Neuronal stem cell (in vitro differentiated cells): Measurements from ENCODE around the gene MTRR.

Source experiments
- DNase-seq: peaks from one replicate; pipeline ENCODE4 v3.0.0-alpha.2; 2013; ENCODE audit warnings: low spot score
- H2AFZ ChIP-seq: one replicate; pipeline ENCODE4 v1.6.1; 2013; ENCODE audit warnings: mild to moderate bottlenecking, low read length, inconsistent platforms
- H2AK5ac ChIP-seq: 2 replicates; pipeline ENCODE4 v1.6.1; 2013; ENCODE audit warnings: low read depth, mild to moderate bottlenecking, inconsistent platforms, low read length, moderate library complexity, mixed read lengths
- H2BK120ac ChIP-seq: 2 replicates; pipeline ENCODE4 v1.6.1; 2013; ENCODE audit warnings: low read depth, mild to moderate bottlenecking, inconsistent platforms, low read length, moderate library complexity, mixed read lengths
- H2BK12ac ChIP-seq: one replicate; pipeline ENCODE4 v1.6.1; 2013; ENCODE audit warnings: low read length, inconsistent platforms
- H2BK15ac ChIP-seq: 2 replicates; pipeline ENCODE4 v1.6.1; 2013; ENCODE audit warnings: mild to moderate bottlenecking, low read length, inconsistent platforms, mixed read lengths
- H2BK5ac ChIP-seq: one replicate; pipeline ENCODE4 v1.6.1; 2013; ENCODE audit warnings: inconsistent platforms, mild to moderate bottlenecking, low read length, moderate library complexity
- H3K14ac ChIP-seq: one replicate; pipeline ENCODE4 v1.6.1; 2013; ENCODE audit warnings: low read length, inconsistent platforms
- H3K18ac ChIP-seq: 2 replicates; pipeline ENCODE4 v1.6.1; 2013; ENCODE audit warnings: low read length, inconsistent platforms
- H3K23ac ChIP-seq: 2 replicates; pipeline ENCODE4 v1.6.1; 2013; ENCODE audit warnings: low read depth, mild to moderate bottlenecking, mixed read lengths, low read length, inconsistent platforms; ENCODE audit not compliant: poor library complexity
- H3K27ac ChIP-seq: replicated peaks from 3 replicates; pipeline ENCODE4 v1.5.1; 2013; ENCODE audit warnings: low read length, inconsistent platforms
- H3K27me3 ChIP-seq, 3 experiments: 2 replicates each; pipeline ENCODE4 v1.6.1; 2013; ENCODE audit warnings: low read length in 3 of 3, mild to moderate bottlenecking in 2 of 3, inconsistent platforms in 1 of 3, low read depth in 1 of 3, mixed read lengths in 1 of 3, moderate library complexity in 1 of 3; ENCODE audit not compliant: control insufficient read depth in 3 of 3, insufficient read depth in 3 of 3
- H3K36me3 ChIP-seq, 2 donors: replicated peaks in 1 of 2; 2 replicates each; pipeline ENCODE4 v1.6.1; 2013; ENCODE audit warnings: low read length in 2 of 2; ENCODE audit not compliant: control insufficient read depth in 2 of 2, insufficient read depth in 2 of 2
- H3K4ac ChIP-seq: 2 replicates; pipeline ENCODE4 v1.6.1; 2013; ENCODE audit warnings: inconsistent platforms, mild to moderate bottlenecking, low read length, moderate library complexity
- H3K4me1 ChIP-seq, 2 donors: 1 replicate in 1 of 2; 2 replicates in 1 of 2; pipeline ENCODE4 v1.6.1; 2013; ENCODE audit warnings: low read length in 2 of 2, low read depth in 1 of 2; ENCODE audit not compliant: control insufficient read depth in 2 of 2, insufficient read depth in 1 of 2
- H3K4me2 ChIP-seq: one replicate; pipeline ENCODE4 v1.6.1; 2013; ENCODE audit warnings: mild to moderate bottlenecking, low read length, inconsistent platforms; ENCODE audit not compliant: insufficient read depth, poor library complexity, severe bottlenecking
- H3K4me3 ChIP-seq, 2 donors: 2 replicates each; pipeline ENCODE4 v1.5.1; 2013; ENCODE audit warnings: low read length in 2 of 2, mild to moderate bottlenecking in 2 of 2, inconsistent platforms in 1 of 2, moderate library complexity in 1 of 2
- H3K79me1 ChIP-seq: one replicate; pipeline ENCODE4 v1.6.1; 2013; ENCODE audit warnings: low read depth, mild to moderate bottlenecking, inconsistent platforms, low read length, moderate library complexity
- H3K9ac ChIP-seq: one replicate; pipeline ENCODE4 v1.6.1; 2013; ENCODE audit warnings: mild to moderate bottlenecking, low read depth, low read length, inconsistent platforms; ENCODE audit not compliant: poor library complexity
- H3K9me3 ChIP-seq, 2 donors: replicated peaks in 1 of 2; 2 replicates each; pipeline versions ENCODE3 to v1.6.1; 2013; ENCODE audit warnings: low read length in 2 of 2, mild to moderate bottlenecking in 2 of 2, inconsistent platforms in 1 of 2, low read depth in 1 of 2, mixed read lengths in 1 of 2, moderate library complexity in 1 of 2; ENCODE audit not compliant: control insufficient read depth in 2 of 2, insufficient read depth in 1 of 2
- H4K8ac ChIP-seq: one replicate; pipeline ENCODE4 v1.6.1; 2013; ENCODE audit warnings: low read depth, mild to moderate bottlenecking, inconsistent platforms, low read length, moderate library complexity
- H4K91ac ChIP-seq: one replicate; pipeline ENCODE4 v1.6.1; 2013; ENCODE audit warnings: low read length, low read depth, mild to moderate bottlenecking, inconsistent platforms; ENCODE audit not compliant: poor library complexity
- WGBS, 2 donors: extraction: QIAGEN DNeasy Blood & Tissue Kit; methylation state at CpG; one replicate each; pipeline ENCODE4 v1.1.7; 2013; ENCODE audit warnings: missing lambda C conversion rate in 2 of 2, mixed read lengths in 1 of 2; ENCODE audit not compliant: insufficient read length in 2 of 2, insufficient replicate concordance in 1 of 2; ENCODE audit errors: extremely low coverage in 2 of 2; 5-methylcytosine and 5-hydroxymethylcytosine counted together

MTRR gene

GRCh38 chr5:7855611-7856010 is 13.3 kb upstream of the MTRR start:
- H2BK15ac ChIP-seq, result no peak overlapping the region

GRCh38 chr5:7856855-7857254 is 12.1 kb upstream of the MTRR start:
- Histone ChIP-seq H3K9ac (no peak overlapping the region), H2BK5ac (no peak overlapping the region), H4K8ac (no peak overlapping the region), H3K4ac (no peak overlapping the region), H2BK120ac (no peak overlapping the region), H3K4me3 (no peak overlapping the region), H3K9me3 (peaks cover 0 to 3% of the 10 kb centered on the region in 2 donors), H3K27ac (no peak overlapping the region), H3K36me3 (peaks cover 8 to 45% of the 10 kb centered on the region in 2 donors), H2AFZ (no peak overlapping the region), H4K91ac (no peak overlapping the region), H2AK5ac (no peak overlapping the region), H3K79me1 (no peaks in the 10 kb centered on the region), H3K18ac (no peak overlapping the region), H3K23ac (no peak overlapping the region), H3K14ac (no peak overlapping the region), H3K27me3 (peaks cover 0 to 2% (median 0%) of the 10 kb centered on the region in 3 experiments), H2BK15ac (no peak overlapping the region), H3K4me1 (no peaks in the 10 kb centered on the region), H2BK12ac (no peak overlapping the region), H3K4me2 (no peak overlapping the region)
- no CpG with 5 or more reads among the region's 2 CpGs for WGBS, 2 donors
- DNase-seq, result peak; percentile 23

More at GRCh38 chr5:7855611-7856010, 13.3 kb upstream of the MTRR start:
- peaks cover 5 to 32% of the 10 kb centered on the region in 2 donors for H3K36me3 ChIP-seq
- no peak overlapping the region for H2BK12ac ChIP-seq
- no peak overlapping the region for H3K4me2 ChIP-seq
- no peaks in the 10 kb centered on the region for H3K4me1 ChIP-seq
- H4K91ac ChIP-seq, result no peak overlapping the region
- H3K9ac ChIP-seq, result no peak overlapping the region
- no peak overlapping the region for H3K4ac ChIP-seq
- H2BK5ac ChIP-seq, result no peak overlapping the region
- no peak overlapping the region for H3K4me3 ChIP-seq
- no peak overlapping the region for H2BK120ac ChIP-seq
- H3K18ac ChIP-seq, result no peak overlapping the region
- no peaks in the 10 kb centered on the region for H3K79me1 ChIP-seq
- DNase-seq, result no peak
- peaks cover 3% of the 10 kb centered on the region in 2 donors for H3K9me3 ChIP-seq
- WGBS, 2 donors, result no CpG with 5 or more reads among the region's 3 CpGs
- no peak overlapping the region for H2AFZ ChIP-seq
- no peak overlapping the region for H4K8ac ChIP-seq
- peaks cover 0 to 2% (median 0%) of the 10 kb centered on the region in 3 experiments for H3K27me3 ChIP-seq
- H3K14ac ChIP-seq, result no peak overlapping the region
- H3K23ac ChIP-seq, result no peak overlapping the region
- no peak overlapping the region for H3K27ac ChIP-seq
- H2AK5ac ChIP-seq, result no peak overlapping the region

- peak overlapping the region in 1 of 2 donors; percentile 43 for H3K4me3 ChIP-seq
- no peak overlapping the region for H4K8ac ChIP-seq
- no peak overlapping the region for H3K4ac ChIP-seq
- H3K23ac ChIP-seq, result peak overlapping the region; percentile 6
- H3K18ac ChIP-seq, result no peak overlapping the region
- peaks cover 11 to 50% of the 10 kb centered on the region in 2 donors for H3K36me3 ChIP-seq
- DNase-seq, result no peak
- H3K4me1 ChIP-seq, result no peaks in the 10 kb centered on the region
- no peak overlapping the region for H2AK5ac ChIP-seq
- no peak overlapping the region for H2AFZ ChIP-seq
- H3K79me1 ChIP-seq, result no peaks in the 10 kb centered on the region
- no peak overlapping the region for H2BK5ac ChIP-seq
- WGBS, 2 donors, result no CpG with 5 or more reads among the region's 5 CpGs
- H3K9ac ChIP-seq, result no peak overlapping the region
- H3K9me3 ChIP-seq, result peaks cover 0 to 3% of the 10 kb centered on the region in 2 donors
- no peak overlapping the region for H2BK12ac ChIP-seq
- no peak overlapping the region for H3K4me2 ChIP-seq
- no peak overlapping the region for H3K27ac ChIP-seq
- no peak overlapping the region for H2BK15ac ChIP-seq
- H3K14ac ChIP-seq, result no peak overlapping the region
- H4K91ac ChIP-seq, result no peak overlapping the region
- H2BK120ac ChIP-seq, result no peak overlapping the region
- peaks cover 0 to 2% (median 0%) of the 10 kb centered on the region in 3 experiments for H3K27me3 ChIP-seq
These were observed 11.6 kb upstream of the MTRR start for GRCh38 chr5:7857361-7857760.

GRCh38 chr5:7857926-7858632 is 10.9 kb upstream of the MTRR start:
- no peaks in the 10 kb centered on the region for H3K79me1 ChIP-seq
- no CpG with 5 or more reads among the region's 9 CpGs for WGBS, 2 donors
- H3K27me3 ChIP-seq, result peaks cover 0 to 2% (median 0%) of the 10 kb centered on the region in 3 experiments
- no peak overlapping the region for H3K14ac ChIP-seq
- no peak overlapping the region for H4K8ac ChIP-seq
- H3K4ac ChIP-seq, result no peak overlapping the region
- H3K18ac ChIP-seq, result no peak overlapping the region
- H3K4me1 ChIP-seq, result no peaks in the 10 kb centered on the region
- no peak overlapping the region for H3K23ac ChIP-seq
- H3K9ac ChIP-seq, result no peak overlapping the region
- H3K9me3 ChIP-seq, result peaks cover 0 to 3% of the 10 kb centered on the region in 2 donors
- no peak overlapping the region for H4K91ac ChIP-seq
- H2BK5ac ChIP-seq, result no peak overlapping the region
- H2BK15ac ChIP-seq, result no peak overlapping the region
- no peak overlapping the region for H2BK120ac ChIP-seq
- no peak overlapping the region for H2AFZ ChIP-seq
- no peak overlapping the region for H2AK5ac ChIP-seq
- H3K36me3 ChIP-seq, result peaks cover 11 to 57% of the 10 kb centered on the region in 2 donors
- H3K4me2 ChIP-seq, result no peak overlapping the region
- DNase-seq, result no peak
- no peak overlapping the region for H2BK12ac ChIP-seq
- H3K27ac ChIP-seq, result no peak overlapping the region
- no peak overlapping the region for H3K4me3 ChIP-seq
